GM19023 (cell line): ENCODE results near the gene LINGO1.

Experiments used
- ATAC-seq: cut with Tn5 transposase; IDR thresholded peaks from one replicate; pipeline ENCODE4 v1.9.1; 2021; ENCODE audit warnings: mild to moderate bottlenecking, moderate library complexity; ENCODE audit not compliant: unreplicated experiment

The LINGO1 gene

DNA sequence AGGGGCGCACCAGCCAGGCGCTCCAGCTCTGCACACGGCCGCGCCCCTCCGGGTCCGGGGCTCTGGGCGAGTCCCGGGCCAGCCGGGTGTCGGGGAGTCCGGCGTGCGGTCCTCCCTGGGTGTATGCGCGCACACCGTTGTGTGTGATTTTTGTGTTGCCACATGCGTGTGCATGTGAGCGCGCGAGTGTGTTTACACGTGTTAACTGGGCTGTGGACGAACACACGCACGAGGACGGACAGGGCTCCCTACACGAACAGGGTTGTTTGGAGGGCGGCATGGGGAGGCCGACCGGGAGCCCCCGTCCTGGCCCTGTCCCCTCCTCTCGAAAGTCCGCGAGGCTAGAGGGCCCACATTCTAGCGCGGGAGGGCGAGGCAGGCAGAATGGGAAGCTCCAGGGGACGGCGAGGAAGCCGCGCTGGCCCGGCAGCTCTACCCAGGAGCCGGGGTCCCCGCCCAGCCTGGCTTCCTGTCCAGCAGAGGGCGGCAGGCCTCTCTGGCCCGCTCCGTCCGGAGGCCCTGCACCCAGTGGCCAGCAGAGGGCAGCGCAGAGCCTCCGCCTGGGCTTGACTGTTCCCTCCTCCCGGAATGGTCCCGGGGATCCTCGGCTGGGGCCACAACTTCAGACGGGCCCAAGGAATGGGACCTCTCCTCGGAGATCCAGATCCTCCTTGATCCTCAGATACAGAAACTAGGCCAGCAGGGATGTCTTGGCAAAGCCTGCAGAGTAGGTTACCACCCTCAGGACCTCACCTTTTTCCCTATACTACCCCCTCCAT, 611 bp upstream of the LINGO1 start:
- ATAC-seq: peak; percentile 73

DNA sequence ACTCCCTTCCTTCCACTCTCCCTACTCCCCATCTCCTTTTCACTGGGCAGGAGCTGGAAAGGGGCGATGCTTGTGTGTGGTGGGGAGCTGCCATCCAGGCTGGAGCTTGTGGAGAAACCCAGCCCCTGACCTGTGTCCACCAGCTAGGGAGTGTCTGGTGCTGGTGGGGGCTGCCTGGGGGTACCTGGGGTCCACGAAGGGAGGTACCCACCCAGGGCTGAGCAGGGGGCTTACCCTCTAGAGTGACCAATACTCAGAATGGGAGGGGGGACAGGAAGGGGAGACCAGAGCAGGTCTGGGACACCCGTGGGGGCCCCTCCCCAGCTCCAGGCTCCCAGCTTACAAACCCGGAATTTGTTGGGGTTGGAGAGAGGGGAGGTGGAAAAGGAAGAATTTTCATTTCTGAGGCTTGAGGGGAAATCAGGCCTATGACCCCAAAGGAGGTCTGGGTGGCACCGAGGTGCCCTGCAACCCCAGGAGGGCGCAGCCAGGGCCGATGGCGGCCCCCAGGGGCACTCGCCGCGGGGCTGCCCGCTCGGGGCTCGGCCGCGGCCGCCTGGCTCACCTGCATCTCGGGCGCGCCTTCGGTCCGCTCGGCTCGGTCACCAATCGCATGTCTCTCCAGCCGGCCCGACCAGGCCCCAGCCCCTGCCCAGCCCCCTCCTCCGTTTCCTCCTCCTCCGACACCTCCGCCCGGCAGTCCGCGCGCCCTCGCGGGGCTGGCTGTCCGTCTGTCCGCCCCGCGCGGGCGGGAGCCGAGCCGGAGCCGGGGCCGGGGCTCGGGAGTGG, 773 bp downstream of the LINGO1 start:
- no peak for ATAC-seq

DNA sequence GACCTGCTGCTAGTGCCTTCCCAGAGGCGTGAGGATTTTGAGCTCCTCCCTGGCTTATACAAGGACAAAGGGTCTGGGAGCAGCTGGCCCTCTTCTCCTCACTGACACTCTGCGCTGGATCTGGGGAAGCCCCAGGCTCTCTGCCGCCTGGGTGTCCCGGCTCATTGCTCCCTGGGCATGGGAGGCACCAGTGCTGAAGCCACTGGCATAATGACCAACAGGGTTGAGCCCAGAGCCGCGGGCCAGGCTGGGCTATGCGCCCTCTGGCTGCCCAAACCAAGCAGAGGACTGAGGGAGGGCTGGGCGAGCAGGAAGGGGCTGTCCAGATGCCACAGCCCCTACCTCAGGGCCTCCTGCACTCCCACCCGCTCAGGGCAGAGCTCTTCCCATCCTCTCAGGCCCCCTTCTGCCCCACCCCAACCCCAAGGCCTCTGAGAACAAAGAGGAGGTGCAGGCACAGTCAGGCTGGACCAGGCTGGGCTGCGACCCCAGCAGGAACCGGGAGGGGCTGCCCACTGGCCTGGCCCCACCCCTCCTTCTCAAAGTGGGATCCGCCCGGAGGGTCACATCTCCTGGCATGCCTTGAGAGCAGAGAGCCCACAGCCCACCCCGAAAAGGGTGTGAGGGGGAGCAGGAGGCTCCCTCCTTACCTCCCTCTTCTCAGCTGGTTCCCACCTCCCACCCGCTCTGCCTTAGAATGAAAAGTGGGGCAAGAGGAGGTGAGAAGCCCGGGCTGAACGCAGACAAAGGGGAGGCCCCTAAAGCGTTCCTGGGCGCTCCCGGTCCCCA, 1.6 kb downstream of the LINGO1 start:
- ATAC-seq: no peak

DNA sequence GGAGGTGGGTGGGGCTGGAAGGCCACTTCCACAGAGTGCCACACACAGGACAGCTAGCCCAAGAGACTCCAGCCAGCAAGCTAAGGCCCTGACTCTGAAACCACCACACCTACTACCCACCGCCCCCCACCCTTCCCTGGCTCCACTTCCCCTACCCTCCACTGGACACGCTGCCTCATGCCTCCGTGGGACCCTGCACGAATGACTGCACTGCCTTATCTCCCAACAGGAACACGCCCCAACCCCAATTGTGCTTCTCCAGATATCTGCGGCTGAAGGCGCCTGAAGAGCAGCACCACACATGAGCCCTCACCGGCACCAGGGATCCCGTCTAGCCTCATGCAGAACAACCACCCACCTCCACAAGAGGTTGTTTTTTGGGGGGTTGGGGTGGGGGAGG, 2.7 kb downstream of the LINGO1 start:
- no peak for ATAC-seq

DNA sequence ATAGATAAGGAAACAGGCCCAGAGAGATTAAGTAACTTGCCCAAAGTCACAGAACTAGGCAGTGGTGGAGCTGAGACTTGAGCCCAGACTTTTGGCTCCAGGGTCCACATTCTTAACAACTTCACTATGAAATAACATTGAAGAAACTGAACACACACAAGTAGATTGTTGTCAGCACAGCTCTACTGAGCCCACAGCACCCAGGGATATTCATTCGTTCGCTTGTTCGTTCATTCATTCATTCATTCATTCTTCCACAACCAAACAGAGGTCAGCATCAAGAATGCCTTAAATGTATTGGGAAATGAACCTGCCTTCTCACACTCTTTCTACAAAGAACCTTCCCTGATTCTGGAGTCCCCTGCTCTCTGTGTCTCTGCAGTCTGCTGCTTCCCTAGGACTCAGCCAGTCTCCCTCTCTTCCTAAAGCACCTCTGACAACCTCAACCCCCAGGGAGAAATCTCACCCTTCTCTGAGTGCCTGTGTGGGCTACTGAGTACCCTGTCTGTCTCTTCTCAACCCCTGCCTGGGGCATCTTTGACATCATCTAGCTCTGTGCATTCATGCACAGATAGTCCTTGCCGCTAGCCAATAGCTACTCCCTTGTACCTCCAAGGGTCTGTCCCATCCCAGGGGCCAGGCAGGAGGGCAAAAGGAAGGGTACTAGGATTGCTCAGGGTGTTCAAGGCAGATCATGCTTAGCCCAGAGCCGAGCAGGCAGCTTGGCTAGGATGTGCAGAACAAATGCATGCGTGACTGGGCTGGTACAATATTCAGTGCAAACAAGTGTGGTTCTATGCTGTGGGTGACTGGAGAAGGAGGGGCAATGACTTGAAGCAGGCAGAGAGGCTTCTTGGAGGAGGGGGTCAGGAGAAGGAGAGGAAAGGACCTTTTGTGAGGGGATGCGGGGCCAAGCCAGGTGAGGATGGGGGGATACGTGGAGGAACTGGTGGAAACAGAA, 3.4 kb downstream of the LINGO1 start:
- no peak for ATAC-seq

DNA sequence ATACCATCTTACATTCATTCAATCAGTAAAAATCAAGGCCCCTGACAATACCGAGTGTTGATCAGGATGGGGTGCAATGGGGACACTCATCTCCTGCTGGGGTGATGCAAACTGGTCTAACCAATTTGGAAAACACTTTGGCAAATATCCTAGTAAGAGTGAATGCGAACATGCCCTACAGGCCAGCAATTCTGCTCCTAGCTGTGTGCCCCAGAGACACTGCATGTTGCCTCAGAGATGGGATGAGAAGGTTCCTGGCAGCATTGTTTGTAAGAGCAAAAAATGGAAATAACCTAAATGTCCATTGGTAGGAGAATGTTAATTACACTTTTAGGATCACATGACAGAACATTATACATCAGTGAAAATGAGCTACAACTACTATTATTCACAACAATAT, 4.7 kb downstream of the LINGO1 start:
- no peak for ATAC-seq

DNA sequence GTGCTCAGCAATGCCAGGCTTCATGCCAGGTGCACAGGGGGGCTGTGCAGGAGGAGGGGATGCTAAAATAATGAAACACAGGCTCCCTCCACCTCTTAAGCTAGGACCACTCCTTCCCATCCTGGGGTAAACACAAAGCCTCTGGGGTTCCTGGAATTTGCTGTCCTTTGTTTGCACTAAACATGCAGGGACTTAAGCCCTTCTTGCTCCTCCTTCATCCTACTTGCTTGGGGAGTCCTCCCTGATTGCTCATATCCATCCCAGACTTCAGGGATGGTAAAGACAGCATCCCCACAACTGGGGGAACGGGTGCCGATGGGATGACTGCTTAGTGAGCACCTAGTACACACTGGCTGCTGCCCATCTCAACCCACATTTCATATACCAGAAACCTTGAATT, 5.1 kb downstream of the LINGO1 start:
- ATAC-seq: no peak

DNA sequence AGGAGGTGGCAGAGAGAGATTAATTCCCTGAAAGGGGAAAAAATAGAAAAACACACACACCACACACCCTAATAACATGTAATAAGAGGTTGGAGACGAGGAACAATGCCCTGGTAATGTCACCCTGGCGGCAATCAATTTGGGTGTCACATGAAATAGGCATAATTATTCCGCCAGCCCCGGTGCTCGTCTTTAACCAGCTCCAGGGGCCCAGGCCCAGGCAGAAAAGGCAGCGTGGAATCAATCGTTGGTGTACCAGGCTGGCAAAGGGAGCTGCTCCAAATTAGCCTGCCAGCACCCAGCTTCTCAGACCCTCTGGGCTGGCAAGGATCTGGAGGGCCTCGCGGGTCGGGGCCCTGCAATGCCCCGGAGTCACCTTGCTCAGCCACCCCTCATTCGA, 5.6 kb downstream of the LINGO1 start:
- no peak for ATAC-seq

DNA sequence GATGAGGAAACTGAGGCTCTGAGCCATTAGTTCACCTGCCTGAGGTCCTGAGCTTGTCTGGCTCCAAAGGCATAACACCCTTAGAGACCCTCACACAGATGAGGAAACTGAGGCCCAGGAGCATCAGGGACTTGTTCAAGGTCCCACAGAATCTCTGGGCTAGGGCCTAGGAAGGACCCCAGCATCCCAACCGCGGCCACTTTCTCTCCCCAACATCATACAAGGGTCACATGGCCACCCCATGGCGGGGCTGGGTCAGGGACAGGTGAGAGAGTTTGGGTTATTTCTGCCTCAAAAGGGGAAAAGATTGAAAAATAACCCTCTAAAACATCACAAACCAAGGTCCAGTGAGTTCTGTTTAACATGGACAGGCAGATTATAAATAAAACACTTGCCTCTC, 6.7 kb downstream of the LINGO1 start:
- no peak for ATAC-seq

DNA sequence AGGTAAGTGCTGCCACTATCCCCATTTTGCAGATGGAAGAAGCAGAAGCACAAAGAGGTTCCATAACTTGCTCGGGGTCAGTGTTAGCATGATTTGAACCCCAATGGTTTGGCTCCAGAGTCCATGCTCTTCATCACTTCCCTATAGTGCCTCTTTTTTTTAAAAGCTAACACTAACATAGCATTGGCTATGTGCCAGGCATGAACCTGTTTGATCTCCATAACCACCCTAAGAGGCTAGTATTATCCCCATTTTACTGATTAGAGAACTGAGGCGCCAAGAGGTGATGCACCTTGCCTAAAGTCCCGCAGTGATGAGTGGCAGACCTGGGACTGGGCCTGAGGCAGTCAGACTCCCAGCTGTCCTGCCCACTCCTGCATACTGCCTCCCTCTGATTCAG, 7.3 kb downstream of the LINGO1 start:
- no peak for ATAC-seq

DNA sequence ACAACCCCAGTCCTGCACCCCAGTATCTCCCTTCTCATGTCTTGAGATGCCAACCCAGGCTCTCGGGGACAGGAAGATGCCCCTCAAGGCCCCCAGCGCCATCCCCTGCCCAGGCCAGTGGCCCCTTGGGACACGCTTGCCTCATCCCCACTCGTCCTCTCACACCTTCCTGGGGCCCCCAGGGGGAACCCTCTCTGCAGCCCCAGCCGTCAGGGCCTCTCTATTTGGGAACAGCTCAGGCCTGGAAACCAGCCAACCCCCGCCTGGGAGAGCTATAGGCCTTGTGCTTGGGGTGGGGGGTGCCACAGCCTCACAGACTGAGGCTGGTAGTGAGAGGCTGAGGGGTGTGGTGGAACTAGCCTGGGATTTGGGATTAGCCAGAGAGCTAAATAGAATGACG, 7.8 kb downstream of the LINGO1 start:
- no peak for ATAC-seq

DNA sequence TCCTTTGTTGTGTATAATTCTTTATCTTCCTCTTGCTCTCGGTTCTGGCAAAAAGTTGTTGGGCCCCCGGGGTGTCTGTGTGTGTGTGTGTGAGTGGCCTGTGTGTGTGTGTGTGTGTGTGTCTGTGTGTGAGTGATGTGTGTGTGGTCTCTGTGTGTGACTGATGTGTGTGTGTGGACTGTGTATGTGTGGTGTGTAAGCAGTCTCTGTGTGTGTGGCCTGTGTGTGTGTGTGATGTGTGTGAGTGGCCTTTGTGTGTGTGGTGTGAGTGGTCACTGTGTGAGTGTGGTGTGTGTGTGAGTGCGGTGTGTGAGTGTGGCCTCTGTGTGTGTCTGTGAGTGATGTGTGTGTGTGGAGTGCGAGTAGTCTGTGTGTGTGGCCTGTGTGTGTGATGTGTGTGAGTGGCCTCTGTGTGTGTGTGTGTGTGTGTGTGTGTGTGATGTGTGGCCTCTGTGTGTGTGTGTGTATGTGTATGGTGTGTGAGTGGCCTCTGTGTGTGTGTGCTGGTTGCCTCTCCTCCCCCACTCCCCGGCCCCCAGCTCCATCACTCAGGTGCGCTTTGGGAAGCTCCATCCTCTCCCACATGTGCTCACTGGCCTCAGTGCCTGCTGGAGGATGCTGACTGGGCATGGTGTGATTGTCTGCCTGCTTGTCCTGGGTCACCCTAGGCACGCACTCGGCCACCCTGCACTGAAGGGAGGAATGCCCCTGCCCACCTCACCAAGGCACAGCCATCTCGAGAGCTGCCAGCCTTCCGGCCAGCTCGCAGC, 8.8 kb downstream of the LINGO1 start:
- no peak for ATAC-seq

DNA sequence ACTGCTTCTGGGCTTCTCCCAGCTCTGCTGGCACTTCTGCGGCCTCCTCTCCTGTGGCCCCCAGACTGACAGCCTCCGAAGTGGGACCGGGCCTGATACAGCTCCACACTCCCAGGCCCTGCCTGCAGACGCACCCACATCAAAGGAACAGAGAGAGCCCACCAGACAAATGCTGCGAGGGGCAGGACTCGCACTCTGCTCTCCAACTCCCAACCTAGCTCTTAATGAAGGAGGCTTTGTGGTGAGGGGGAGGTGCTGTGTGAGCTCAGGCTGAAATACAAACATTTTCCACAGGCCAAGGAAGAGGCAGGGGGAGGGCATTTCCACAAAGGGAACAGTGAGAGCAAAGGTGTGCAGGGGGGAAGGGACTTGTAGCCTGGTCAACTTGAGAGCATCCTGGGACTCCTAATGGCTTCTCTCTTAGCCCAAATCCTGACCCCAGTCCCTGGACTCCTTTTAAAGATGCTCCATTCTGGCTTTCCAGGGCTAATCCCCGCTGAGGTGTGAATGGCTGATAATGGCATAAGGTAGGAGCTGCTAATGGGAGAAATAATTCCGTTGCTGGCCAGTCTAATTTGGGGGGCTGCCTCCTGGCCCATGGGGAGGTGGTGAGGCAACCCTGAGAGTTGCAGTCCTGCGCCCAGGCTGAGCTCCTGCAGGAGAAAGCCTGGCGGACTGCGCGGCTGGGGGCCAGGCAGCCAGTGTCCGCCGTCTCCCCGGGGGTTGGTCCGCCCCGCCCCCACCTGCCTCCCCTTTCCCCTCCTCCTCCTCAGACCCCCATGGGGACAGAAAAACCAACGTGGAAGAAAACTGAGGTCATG, 9.6 kb downstream of the LINGO1 start:
- ATAC-seq: no peak

DNA sequence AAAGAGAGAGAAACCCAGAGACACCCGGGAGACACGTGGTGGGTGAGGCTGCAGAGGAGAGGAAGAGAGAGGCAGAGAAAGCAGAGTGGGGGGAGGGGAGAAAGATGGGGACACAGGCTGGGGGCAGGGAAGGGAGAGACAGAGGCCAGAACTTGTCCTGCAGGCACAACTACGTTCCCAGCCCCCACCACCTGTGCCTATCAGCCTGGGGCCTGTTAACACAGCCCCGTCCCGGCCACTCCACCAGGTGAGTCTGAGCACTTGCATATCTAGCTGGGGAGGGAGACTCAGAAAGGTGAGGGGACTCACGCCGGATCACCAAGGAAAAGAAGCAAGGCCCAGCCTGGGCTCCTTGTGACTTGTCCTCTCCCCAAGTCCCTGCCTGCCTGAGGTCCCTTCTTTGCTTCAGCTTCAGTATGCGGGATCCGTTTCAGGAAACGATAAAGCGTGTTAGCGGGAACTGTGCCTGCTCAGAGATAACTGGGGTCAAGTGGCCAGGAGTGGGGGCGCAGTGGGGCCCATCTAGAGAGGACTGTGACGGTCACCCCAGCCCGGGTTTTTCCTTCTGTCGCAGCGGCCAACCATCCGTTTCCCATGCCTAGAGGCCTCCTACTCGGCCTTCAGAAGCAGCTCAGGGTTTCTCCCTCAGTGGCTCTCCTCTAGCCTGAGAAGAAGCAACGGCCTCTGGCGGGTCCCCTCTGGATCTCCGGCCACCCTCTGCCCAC, 10.3 kb downstream of the LINGO1 start:
- no peak for ATAC-seq

DNA sequence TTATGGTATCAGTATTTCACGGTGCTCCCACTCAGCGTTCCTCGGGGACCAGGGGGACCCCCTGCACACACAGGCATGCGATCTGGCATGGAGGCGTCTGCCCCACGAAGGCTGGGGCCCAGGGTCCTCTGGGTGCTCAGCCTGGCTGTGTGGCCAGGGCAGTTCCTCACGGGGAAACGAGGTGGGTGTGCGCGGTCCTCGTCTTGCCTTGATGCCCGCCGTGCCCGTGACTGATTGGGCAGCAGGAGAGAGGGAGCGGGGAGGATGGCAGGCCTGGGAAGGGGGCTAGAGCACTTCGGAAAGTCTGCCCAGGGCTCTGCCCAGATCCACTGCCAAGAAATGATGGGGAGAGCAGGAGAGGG, 10.9 kb downstream of the LINGO1 start:
- ATAC-seq: no peak

DNA sequence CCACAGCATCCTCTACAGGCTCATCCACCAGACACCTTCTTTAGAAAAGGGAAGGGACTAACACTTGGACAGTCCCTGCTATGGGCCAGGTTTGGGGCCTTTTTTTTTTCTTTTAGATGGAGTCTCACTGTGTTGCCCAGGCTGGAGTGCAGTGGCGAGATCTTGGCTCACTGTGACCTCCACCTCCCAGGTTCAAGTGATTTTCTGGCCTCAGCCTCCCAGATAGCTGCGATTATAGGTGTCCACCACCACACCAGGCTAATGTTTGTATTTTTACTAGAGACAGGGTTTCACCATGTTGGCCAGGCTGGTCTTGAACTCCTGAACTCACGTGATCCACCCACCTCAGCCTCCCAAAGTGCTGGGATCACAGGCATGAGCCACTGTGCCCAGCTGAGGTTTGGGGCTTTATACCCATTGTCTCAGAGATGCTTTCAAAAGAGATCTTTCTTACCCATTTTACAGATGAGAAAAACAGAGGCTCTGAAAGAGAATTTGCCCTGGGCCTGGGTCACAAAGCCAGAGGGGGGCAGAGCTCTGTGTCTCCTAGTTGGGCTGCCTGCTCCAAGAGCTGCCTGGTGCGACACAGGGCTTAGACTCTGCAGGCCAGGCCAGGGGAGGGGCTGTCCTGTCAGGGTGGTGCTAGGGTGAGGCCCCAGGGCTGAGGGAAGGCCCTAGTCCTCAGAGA, 11.6 kb downstream of the LINGO1 start:
- no peak for ATAC-seq

DNA sequence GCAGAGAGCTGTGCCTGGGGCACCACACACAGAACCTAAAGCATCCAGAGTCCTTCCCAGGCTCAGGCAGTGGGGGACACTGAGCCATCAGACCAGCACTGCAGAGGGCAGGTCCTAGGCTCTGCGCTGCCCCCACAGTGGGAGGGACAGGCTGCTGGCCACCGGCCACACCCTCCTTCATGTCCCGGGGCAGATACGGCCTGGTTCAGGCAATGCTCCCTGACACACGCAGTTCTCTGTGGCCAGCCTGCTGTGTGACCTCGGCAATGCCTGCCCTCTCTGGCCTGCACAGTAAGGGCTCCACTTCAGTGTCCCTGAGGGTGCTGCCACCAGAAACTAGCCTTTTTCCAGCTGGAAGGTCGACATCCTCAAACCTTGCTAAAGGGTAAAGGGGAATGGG, 12.4 kb downstream of the LINGO1 start:
- ATAC-seq: no peak

DNA sequence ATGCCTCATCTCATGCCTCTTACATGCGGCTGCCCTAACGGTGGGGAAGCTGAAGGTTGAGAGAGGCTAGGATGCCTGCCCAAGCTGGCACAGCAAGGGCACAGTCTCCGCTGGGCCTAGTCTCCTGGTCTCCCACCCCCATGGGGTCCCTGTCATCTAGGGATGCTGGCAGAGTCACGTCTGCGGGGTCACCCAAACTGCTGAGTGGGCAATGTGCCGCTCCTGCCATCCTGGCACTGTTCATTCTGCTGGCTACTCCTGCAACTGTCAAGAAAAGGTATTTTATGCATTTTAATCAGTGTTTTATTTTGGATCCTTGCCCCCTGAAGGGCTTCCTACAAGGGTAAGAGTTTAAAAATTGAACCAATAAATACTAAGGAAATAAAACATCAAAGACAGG, 12.8 kb downstream of the LINGO1 start:
- no peak for ATAC-seq
